ENCODE measurements around the gene OR9A4. TPM values are rescaled to one million over a fixed set of nuclear protein-coding genes. Genes with fewer than 3 reads are reported as not detected.

Gene OR9A4
- total RNA-seq, 4 donors from 2014 or later: 0.33 TPM; not detected in 3

GRCh38 chr7:141928845-141929195 is 12.6 kb downstream of the OR9A4 start:
- no peaks in the 10 kb centered on the region for H3K36me3 ChIP-seq
- H3K27ac ChIP-seq (replicated peaks in 1 of 4): no peak overlapping the region
- no peaks in the 10 kb centered on the region for H3K27me3 ChIP-seq
- DNase-seq (ENCODE audit: extremely low spot score): no peak
- no peak for TF ChIP-seq EP300 (IDR thresholded peaks at IDR 0.05)
- TF ChIP-seq CTCF (IDR thresholded peaks at IDR 0.05): no peak
- no peak for TF ChIP-seq POLR2A (IDR thresholded peaks at IDR 0.05; ENCODE audit: low read depth)
- no peak for TF ChIP-seq POLR2AphosphoS5 (IDR thresholded peaks at IDR 0.05)
- H3K4me3 ChIP-seq: no peak overlapping the region
- no peaks in the 10 kb centered on the region for H3K4me1 ChIP-seq
- intact Hi-C loops (cut with DNase I): no loop called here
- H3K9me3 ChIP-seq: no peaks in the 10 kb centered on the region
- 81% methylated on average over 3 of the region's 3 CpGs for WGBS

- TF ChIP-seq CTCF (IDR thresholded peaks at IDR 0.05) (no peak), POLR2AphosphoS5 (IDR thresholded peaks at IDR 0.05) (no peak), POLR2A (IDR thresholded peaks at IDR 0.05; ENCODE audit: low read depth) (no peak), EP300 (IDR thresholded peaks at IDR 0.05) (no peak)
- no peaks in the 10 kb centered on the region for H3K9me3 ChIP-seq
- intact Hi-C loops (cut with DNase I): no loop called here
- no peaks in the 10 kb centered on the region for H3K4me1 ChIP-seq
- no peak for DNase-seq (ENCODE audit: extremely low spot score)
- H3K36me3 ChIP-seq: no peaks in the 10 kb centered on the region
- 79% methylated on average over 5 of the region's 5 CpGs for WGBS
- no peaks in the 10 kb centered on the region for H3K27me3 ChIP-seq
- H3K4me3 ChIP-seq: no peak overlapping the region
- H3K27ac ChIP-seq (replicated peaks in 1 of 4): no peak overlapping the region
Observed at GRCh38 chr7:141930211-141930610, 14.0 kb downstream of the OR9A4 start.

GRCh38 chr7:141941075-141941474 is 24.9 kb downstream of the OR9A4 start:
- intact Hi-C loops (cut with DNase I): no loop called here
- DNase-seq (ENCODE audit: extremely low spot score): no peak
- Histone ChIP-seq H3K4me3 (no peak overlapping the region), H3K27me3 (no peaks in the 10 kb centered on the region), H3K36me3 (no peaks in the 10 kb centered on the region), H3K4me1 (no peaks in the 10 kb centered on the region), H3K9me3 (peaks cover 0 to 20% (median 10%) of the 10 kb centered on the region in 4 donors), H3K27ac (replicated peaks in 1 of 4) (no peak overlapping the region)
- 80% methylated on average over 3 of the region's 3 CpGs for WGBS
- TF ChIP-seq EP300 (IDR thresholded peaks at IDR 0.05) (no peak), POLR2AphosphoS5 (IDR thresholded peaks at IDR 0.05) (no peak), CTCF (IDR thresholded peaks at IDR 0.05) (no peak), POLR2A (IDR thresholded peaks at IDR 0.05; ENCODE audit: low read depth) (no peak)

GRCh38 chr7:141943846-141944245 is 27.6 kb downstream of the OR9A4 start:
- TF ChIP-seq EP300 (IDR thresholded peaks at IDR 0.05) (no peak), CTCF (IDR thresholded peaks at IDR 0.05) (no peak), POLR2AphosphoS5 (IDR thresholded peaks at IDR 0.05) (no peak), POLR2A (IDR thresholded peaks at IDR 0.05; ENCODE audit: low read depth) (no peak)
- Histone ChIP-seq H3K36me3 (no peaks in the 10 kb centered on the region), H3K9me3 (peaks cover 0 to 20% (median 10%) of the 10 kb centered on the region in 4 donors), H3K4me1 (no peaks in the 10 kb centered on the region), H3K27me3 (no peaks in the 10 kb centered on the region), H3K4me3 (no peak overlapping the region), H3K27ac (replicated peaks in 1 of 4) (no peak overlapping the region)
- intact Hi-C loops (cut with DNase I): no loop called here
- 70% methylated on average over 1 of the region's 1 CpG for WGBS
- no peak for DNase-seq (ENCODE audit: extremely low spot score)

GRCh38 chr7:141944811-141945210 is 28.6 kb downstream of the OR9A4 start:
- H3K9me3 ChIP-seq: peaks cover 0 to 15% (median 9%) of the 10 kb centered on the region in 4 donors
- no peak for DNase-seq (ENCODE audit: extremely low spot score)
- TF ChIP-seq CTCF (IDR thresholded peaks at IDR 0.05) (no peak), POLR2AphosphoS5 (IDR thresholded peaks at IDR 0.05) (no peak), EP300 (IDR thresholded peaks at IDR 0.05) (no peak), POLR2A (IDR thresholded peaks at IDR 0.05; ENCODE audit: low read depth) (no peak)
- H3K4me3 ChIP-seq: no peak overlapping the region
- WGBS: 65% methylated on average over 3 of the region's 3 CpGs
- intact Hi-C loops (cut with DNase I): no loop called here
- no peak overlapping the region for H3K27ac ChIP-seq (replicated peaks in 1 of 4)
- H3K36me3 ChIP-seq: no peaks in the 10 kb centered on the region
- H3K4me1 ChIP-seq: no peaks in the 10 kb centered on the region
- H3K27me3 ChIP-seq: no peaks in the 10 kb centered on the region
